ENCODE data around the gene ST6GALNAC3.

The ST6GALNAC3 gene

GRCh38 chr1:76595024-76595423, 520.5 kb downstream of the ST6GALNAC3 start:
- TF ChIP-seq CTCF (conservative IDR thresholded peaks at IDR 0.05; ENCODE audit: low read length): no peak
- no peak for TF ChIP-seq EZH2phosphoT487 (IDR thresholded peaks at IDR 0.05; ENCODE audit: borderline replicate concordance)
- no peaks in the 10 kb centered on the region for H3K9me2 ChIP-seq (replicated peaks; ENCODE audit: low read depth, low read length)
- no peak overlapping the region for H3K4me3 ChIP-seq (ENCODE audit: low read length, poor library complexity, severe bottlenecking)
- no peaks in the 10 kb centered on the region for H3K9me3 ChIP-seq (ENCODE audit: insufficient read depth, low read depth, low read length)
- H3K4me2 ChIP-seq (ENCODE audit: low read depth, low read length, poor library complexity, severe bottlenecking): no peak overlapping the region
- H3K27me3 ChIP-seq (ENCODE audit: insufficient read depth, low read length, poor library complexity, severe bottlenecking): no peaks in the 10 kb centered on the region
- H3K9ac ChIP-seq (ENCODE audit: low read depth, low read length, poor library complexity, severe bottlenecking): no peak overlapping the region
- no peaks in the 10 kb centered on the region for H3K79me2 ChIP-seq (ENCODE audit: insufficient read depth, low read length)
- H4K20me1 ChIP-seq (ENCODE audit: insufficient read depth, low read length, poor library complexity, severe bottlenecking): no peaks in the 10 kb centered on the region
- H2AFZ ChIP-seq (ENCODE audit: low read length): no peak overlapping the region
- no peaks in the 10 kb centered on the region for H3K36me3 ChIP-seq (ENCODE audit: insufficient read depth, low read length)
- H3F3A ChIP-seq (ENCODE audit: low read depth): no peaks in the 10 kb centered on the region
- H3K4me1 ChIP-seq (ENCODE audit: insufficient read depth, low read length, poor library complexity, severe bottlenecking): no peaks in the 10 kb centered on the region

GRCh38 chr1:76601465-76601864, 526.9 kb downstream of the ST6GALNAC3 start:
- Histone ChIP-seq H2AFZ (ENCODE audit: low read length) (no peak overlapping the region), H3K4me2 (ENCODE audit: low read depth, low read length, poor library complexity, severe bottlenecking) (no peak overlapping the region), H3K9me2 (replicated peaks; ENCODE audit: low read depth, low read length) (no peaks in the 10 kb centered on the region), H3K9me3 (ENCODE audit: insufficient read depth, low read depth, low read length) (no peaks in the 10 kb centered on the region), H3K4me3 (ENCODE audit: low read length, poor library complexity, severe bottlenecking) (no peak overlapping the region), H3K9ac (ENCODE audit: low read depth, low read length, poor library complexity, severe bottlenecking) (no peak overlapping the region), H3K79me2 (ENCODE audit: insufficient read depth, low read length) (no peaks in the 10 kb centered on the region), H3F3A (ENCODE audit: low read depth) (no peaks in the 10 kb centered on the region), H3K4me1 (ENCODE audit: insufficient read depth, low read length, poor library complexity, severe bottlenecking) (no peaks in the 10 kb centered on the region), H3K27me3 (ENCODE audit: insufficient read depth, low read length, poor library complexity, severe bottlenecking) (no peaks in the 10 kb centered on the region), H3K36me3 (ENCODE audit: insufficient read depth, low read length) (no peaks in the 10 kb centered on the region), H4K20me1 (ENCODE audit: insufficient read depth, low read length, poor library complexity, severe bottlenecking) (no peaks in the 10 kb centered on the region)
- TF ChIP-seq EZH2phosphoT487 (IDR thresholded peaks at IDR 0.05; ENCODE audit: borderline replicate concordance): no peak

- Histone ChIP-seq H3K9ac (ENCODE audit: low read depth, low read length, poor library complexity, severe bottlenecking) (no peak overlapping the region), H3F3A (ENCODE audit: low read depth) (no peaks in the 10 kb centered on the region), H4K20me1 (ENCODE audit: insufficient read depth, low read length, poor library complexity, severe bottlenecking) (no peaks in the 10 kb centered on the region), H3K4me1 (ENCODE audit: insufficient read depth, low read length, poor library complexity, severe bottlenecking) (no peaks in the 10 kb centered on the region), H3K36me3 (ENCODE audit: insufficient read depth, low read length) (no peaks in the 10 kb centered on the region), H3K4me3 (ENCODE audit: low read length, poor library complexity, severe bottlenecking) (no peak overlapping the region), H3K27me3 (ENCODE audit: insufficient read depth, low read length, poor library complexity, severe bottlenecking) (no peaks in the 10 kb centered on the region), H2AFZ (ENCODE audit: low read length) (no peak overlapping the region), H3K9me2 (replicated peaks; ENCODE audit: low read depth, low read length) (0 out of 2 replicates have a peak, but pooled peaks cover 4% of the 10 kb centered on the region), H3K79me2 (ENCODE audit: insufficient read depth, low read length) (no peaks in the 10 kb centered on the region), H3K4me2 (ENCODE audit: low read depth, low read length, poor library complexity, severe bottlenecking) (no peak overlapping the region), H3K9me3 (ENCODE audit: insufficient read depth, low read depth, low read length) (no peaks in the 10 kb centered on the region)
- TF ChIP-seq EZH2phosphoT487 (IDR thresholded peaks at IDR 0.05; ENCODE audit: borderline replicate concordance) (no peak), CTCF (conservative IDR thresholded peaks at IDR 0.05; ENCODE audit: low read length) (no peak)
Measured at GRCh38 chr1:76607717-76608116, 533.2 kb downstream of the ST6GALNAC3 start.

- no peak overlapping the region for H3K4me3 ChIP-seq (ENCODE audit: low read length, poor library complexity, severe bottlenecking)
- no peak for TF ChIP-seq EZH2phosphoT487 (IDR thresholded peaks at IDR 0.05; ENCODE audit: borderline replicate concordance)
- no peak for TF ChIP-seq CTCF (conservative IDR thresholded peaks at IDR 0.05; ENCODE audit: low read length)
Measured at GRCh38 chr1:76611770-76612445, 537.4 kb downstream of the ST6GALNAC3 start.

More at GRCh38 chr1:76611770-76612445, 537.4 kb downstream of the ST6GALNAC3 start:
- H3K9me3 ChIP-seq (ENCODE audit: insufficient read depth, low read depth, low read length): no peaks in the 10 kb centered on the region
- H2AFZ ChIP-seq (ENCODE audit: low read length): no peak overlapping the region
- H3K9ac ChIP-seq (ENCODE audit: low read depth, low read length, poor library complexity, severe bottlenecking): no peak overlapping the region
- H3K4me2 ChIP-seq (ENCODE audit: low read depth, low read length, poor library complexity, severe bottlenecking): no peak overlapping the region
- H3K36me3 ChIP-seq (ENCODE audit: insufficient read depth, low read length): no peaks in the 10 kb centered on the region
- H4K20me1 ChIP-seq (ENCODE audit: insufficient read depth, low read length, poor library complexity, severe bottlenecking): no peaks in the 10 kb centered on the region
- no peaks in the 10 kb centered on the region for H3K27me3 ChIP-seq (ENCODE audit: insufficient read depth, low read length, poor library complexity, severe bottlenecking)
- 0 out of 2 replicates have a peak, but pooled peaks cover 4% of the 10 kb centered on the region for H3K9me2 ChIP-seq (replicated peaks; ENCODE audit: low read depth, low read length)
- H3K4me1 ChIP-seq (ENCODE audit: insufficient read depth, low read length, poor library complexity, severe bottlenecking): no peaks in the 10 kb centered on the region
- no peaks in the 10 kb centered on the region for H3K79me2 ChIP-seq (ENCODE audit: insufficient read depth, low read length)
- no peaks in the 10 kb centered on the region for H3F3A ChIP-seq (ENCODE audit: low read depth)

Data from Loucy (cell line).